Stomach (tissue), 4 donors: ENCODE results near the gene TAF15.

Experiments used
- CTCF ChIP-seq, 7 experiments: fragments of 450-650 bp in 4 of 7; fragments of 200-600 bp in 3 of 7; sonication (generic) in 3 of 7; IDR thresholded peaks; one replicate each; pipeline ENCODE4 v1.5.1; 2016 to 2019; ENCODE audit warnings: antibody characterized with exemption in 7 of 7, control low read depth in 2 of 7, mild to moderate bottlenecking in 1 of 7
- POLR2A ChIP-seq, 4 donors: fragments of 450-650 bp; IDR thresholded peaks; one replicate each; pipeline ENCODE4 v1.6.1; 2016; ENCODE audit warnings: antibody characterized with exemption in 4 of 4, control low read depth in 2 of 4, mild to moderate bottlenecking in 1 of 4, moderate library complexity in 1 of 4
- POLR2AphosphoS5 ChIP-seq, 3 donors: sonication (generic); formaldehyde crosslinking; IDR thresholded peaks; one replicate each; pipeline ENCODE4 v1.6.1; 2016; ENCODE audit warnings: antibody characterized with exemption in 3 of 3

GRCh38 chr17:35795871-35796265 lies 13.4 kb upstream of the TAF15 start:
- no peak for TF ChIP-seq CTCF (IDR thresholded peaks at IDR 0.05)
- TF ChIP-seq POLR2A (IDR thresholded peaks at IDR 0.05): no peak
- no peak for TF ChIP-seq POLR2AphosphoS5 (IDR thresholded peaks at IDR 0.05)
